HG02884 (cell line): ENCODE measurements around the gene TRPM3.
A peak's percentile ranks its signal among the peaks of the same experiment; 100 is the strongest.

Experiments
- ATAC-seq: cut with Tn5 transposase; IDR thresholded peaks from one replicate; pipeline ENCODE4 v1.9.1; 2021; ENCODE audit warnings: mild to moderate bottlenecking, moderate library complexity; ENCODE audit not compliant: unreplicated experiment

Gene TRPM3

GRCh38 chr9:70625078-70625477, 496.3 kb downstream of the TRPM3 start:
- ATAC-seq = no peak

- no peak for ATAC-seq
These were observed 502.6 kb downstream of the TRPM3 start for GRCh38 chr9:70618784-70619183.

GRCh38 chr9:70617033-70617828, 504.2 kb downstream of the TRPM3 start:
- ATAC-seq = no peak

- ATAC-seq = no peak
These were observed 505.0 kb downstream of the TRPM3 start for GRCh38 chr9:70616228-70616990.

GRCh38 chr9:70615464-70616138, 505.8 kb downstream of the TRPM3 start:
- ATAC-seq = no peak

- no peak for ATAC-seq
These were observed 506.5 kb downstream of the TRPM3 start for GRCh38 chr9:70614786-70615463.

GRCh38 chr9:70613024-70613768, 508.2 kb downstream of the TRPM3 start:
- ATAC-seq = no peak

- ATAC-seq = no peak
These were observed 511.2 kb downstream of the TRPM3 start for GRCh38 chr9:70610287-70610644.

- ATAC-seq = no peak
These were observed 511.7 kb downstream of the TRPM3 start for GRCh38 chr9:70609542-70610286.

- no peak for ATAC-seq
These were observed 512.4 kb downstream of the TRPM3 start for GRCh38 chr9:70609011-70609410.

GRCh38 chr9:70607926-70608325, 513.5 kb downstream of the TRPM3 start:
- peak; percentile 50 for ATAC-seq

GRCh38 chr9:70607329-70607728, 514.1 kb downstream of the TRPM3 start:
- ATAC-seq = no peak

- no peak for ATAC-seq
These were observed 518.4 kb downstream of the TRPM3 start for GRCh38 chr9:70603020-70603411.

- peak; percentile 80 for ATAC-seq
These were observed 519.0 kb downstream of the TRPM3 start for GRCh38 chr9:70602321-70603019.

GRCh38 chr9:70601000-70601951, 520.1 kb downstream of the TRPM3 start:
- no peak for ATAC-seq

- no peak for ATAC-seq
These were observed 520.9 kb downstream of the TRPM3 start for GRCh38 chr9:70600506-70600905.

- no peak for ATAC-seq
These were observed 523.5 kb downstream of the TRPM3 start for GRCh38 chr9:70597886-70598285.

GRCh38 chr9:70595211-70595610, 526.2 kb downstream of the TRPM3 start:
- ATAC-seq = no peak
